Heart right ventricle (tissue), 16 donors: ENCODE results near the gene CLK1. TPM values are rescaled to one million over a fixed set of nuclear protein-coding genes. Genes with fewer than 3 reads are reported as not detected.

Source experiments
- ATAC-seq, 8 donors: fragments of 200-7000 bp; cut with Tn5 transposase; one replicate each; pipeline ENCODE4 v1.9.1; 2020; ENCODE audit warnings: mild to moderate bottlenecking in 8 of 8, moderate library complexity in 8 of 8, moderate number of reproducible peaks in 1 of 8
- DNase-seq, 2 donors: peaks; one replicate each; pipeline ENCODE4 v3.0.0-alpha.2; 2020
- H3K27ac ChIP-seq, 10 donors: fragments of 200-600 bp; sonication (generic) in 2 of 10; one replicate each; pipeline versions ENCODE4 v1.5.0 to v1.8.0; 2020 to 2022; ENCODE audit warnings: mild to moderate bottlenecking in 3 of 10
- H3K27me3 ChIP-seq, 7 donors: fragments of 200-600 bp; one replicate each; pipeline ENCODE4 v1.8.0; 2021 to 2022; ENCODE audit warnings: mild to moderate bottlenecking in 2 of 7
- H3K36me3 ChIP-seq, 9 donors: fragments of 200-600 bp; sonication (generic) in 1 of 9; one replicate each; pipeline versions ENCODE4 v1.5.0 to v1.8.0; 2020 to 2022; ENCODE audit warnings: mild to moderate bottlenecking in 2 of 9
- H3K4me1 ChIP-seq, 9 donors: fragments of 200-600 bp; sonication (generic) in 1 of 9; one replicate each; pipeline versions ENCODE4 v1.5.0 to v1.8.0; 2020 to 2022; ENCODE audit warnings: mild to moderate bottlenecking in 4 of 9
- H3K4me3 ChIP-seq, 10 donors: fragments of 200-600 bp; sonication (generic) in 2 of 10; one replicate each; pipeline versions ENCODE4 v1.5.0 to v1.8.0; 2020 to 2022; ENCODE audit warnings: mild to moderate bottlenecking in 7 of 10, moderate library complexity in 2 of 10
- H3K9me3 ChIP-seq, 11 donors: fragments of 200-600 bp in 10 of 11; sonication (generic) in 2 of 11; one replicate each; pipeline versions ENCODE4 v1.5.0 to v1.8.0; 2013 to 2022; ENCODE audit warnings: mild to moderate bottlenecking in 2 of 11, control low read depth in 1 of 11, moderate library complexity in 1 of 11
- CTCF ChIP-seq, 9 donors: fragments of 200-600 bp; sonication (generic) in 2 of 9; IDR thresholded peaks; one replicate each; pipeline versions ENCODE4 v1.5.0 to v1.8.0; 2021 to 2022; ENCODE audit warnings: antibody characterized with exemption in 9 of 9, mild to moderate bottlenecking in 5 of 9, moderate library complexity in 1 of 9
- WGBS, 2 donors: extraction: QIAGEN DNeasy Blood & Tissue Kit; methylation state at CpG; one replicate each; pipeline ENCODE4 v1.1.7; 2013; ENCODE audit warnings: inconsistent platforms in 1 of 2; 5-methylcytosine and 5-hydroxymethylcytosine counted together
- intact Hi-C, 10 donors: fragments of 100-400 bp; cut with DNase I; formaldehyde crosslinking; loops; one replicate each; pipeline versions ENCODE4 v1.11.1 to v1.14.2; 2022
- polyA plus RNA-seq, 2 donors: library from polyadenylated mRNA; stranded (reverse); fragments of 200-250 nt; gene quantifications; one replicate each; pipeline ENCODE4 v1.2.3, GENCODE V29; 2013
- total RNA-seq, 10 donors: library from RNA; stranded (reverse); fragmentation: NEBNext Ultra II Directional in 3 of 10; extraction: Animal tissue kit (Norgen Biotek cat#: 25700) in 3 of 10; gene quantifications; one replicate each; pipeline versions ENCODE4 v1.2.1 to v1.2.4, GENCODE V29; 2021 to 2023
- donor health status: Arrhythmogenic right ventricular cardiomyopathy.
- donor health status: ischemic (EF 13 %, LVEDD 7.1; RV severe dilation, severe dysfunction).
- donor health status: healthy with polysubstance abuse.
- donor health status: DM: no; HTN: yes; CAD: no.
- donor health status: DM: no; HTN: no; CAD: no.
- donor health status: ischemic (EF 25% LVEDD 6.9; RV normal size, moderate dysfunction).
- donor health status: ischemic (EF 25% LVEDD 5.7; RV mildly dilated, moderate dysfunction).
- donor health status: healthy.
- donor health status: DM: yes; HTN: yes; CAD: no.
- donor health status: Ischemic cardiomyopathy.
- donor health status: ischemic (EF 35%, LVEDD 5.7; RV mildly dilated, moderate dysfunction).
- donor health status: nonischemic (EF 11% LVEDD 7.7; RV severe dilation, severe dysfunction).
- donor health status: DM: yes; HTN: yes; CAD: no.
- donor health status: PGD.
- donor health status: ischemic (EF 29% LVEDD 5.4; RV normal size, mild dysfunction).
- donor health status: nonischemic (EF 23%, LVEDD 6.1; RV moderate dilation, normal function).

The CLK1 gene
- total and polyA plus RNA-seq, 12 donors: 30.8 to 1,166 (median 45.3) TPM

- DNase-seq: no peak
- Histone ChIP-seq H3K27ac (peak overlapping the region in 1 of 10 donors; percentile 26), H3K4me3 (peak overlapping the region in 1 of 10 donors; percentile 93), H3K27me3 (no peaks in the 10 kb centered on the region), H3K36me3 (peaks cover 0 to 63% (median 58%) of the 10 kb centered on the region in 9 donors), H3K4me1 (peaks cover 3 to 57% (median 41%) of the 10 kb centered on the region in 9 donors), H3K9me3 (no peaks in the 10 kb centered on the region)
- 68 to 74% methylated on average over 3 of the region's 3 CpGs for WGBS, 2 donors
- intact Hi-C loops: loop anchor here in 7 of 10 donors (5.0 kb wide), 4 partner anchors 43 to 492 kb away; partner anchors contain the start of gene CLK1 (in 4 of the 7)
- no peak for TF ChIP-seq CTCF (IDR thresholded peaks at IDR 0.05)
- ATAC-seq: no peak
These were observed 50.1 kb downstream of the CLK1 start for GRCh38 chr2:200814276-200814815.

- Histone ChIP-seq H3K27me3 (no peaks in the 10 kb centered on the region), H3K27ac (peak overlapping the region; percentile 89 to 99 (median 98)), H3K4me1 (peaks cover 3 to 47% (median 41%) of the 10 kb centered on the region in 9 donors), H3K36me3 (peaks cover 0 to 44% (median 38%) of the 10 kb centered on the region in 9 donors), H3K9me3 (no peaks in the 10 kb centered on the region), H3K4me3 (peak overlapping the region; percentile 76 to 96 (median 92))
- TF ChIP-seq CTCF (IDR thresholded peaks at IDR 0.05): peak; percentile 34 to 84 (median 65)
- intact Hi-C loops: loop anchor here in 7 of 10 donors (1.0 to 5.0 kb wide), 5 partner anchors 45 to 490 kb away; partner anchors contain the start of gene CLK1 (in 4 of the 7)
- WGBS, 2 donors: 1% methylated on average over 53 to 70 of the region's 70 CpGs
- DNase-seq: peak; percentile 79 to 80
- ATAC-seq: peak; percentile 45 to 79 (median 64)
These were observed 52.1 kb downstream of the CLK1 start for GRCh38 chr2:200812122-200813022.

- WGBS, 2 donors: 0% methylated on average over 67 to 75 of the region's 75 CpGs
- ATAC-seq (peak; percentile 93 to 98 (median 96)), DNase-seq (peak; percentile 96 to 98)
- Histone ChIP-seq H3K36me3 (peaks cover 0 to 35% (median 30%) of the 10 kb centered on the region in 9 donors), H3K4me1 (peaks cover 3 to 47% (median 41%) of the 10 kb centered on the region in 9 donors), H3K27me3 (no peaks in the 10 kb centered on the region), H3K9me3 (no peaks in the 10 kb centered on the region), H3K4me3 (peak within 1 kb of the TSS; percentile 76 to 96 (median 92)), H3K27ac (peak within 1 kb of the TSS; percentile 89 to 99 (median 98))
- no peak for TF ChIP-seq CTCF (IDR thresholded peaks at IDR 0.05)
- intact Hi-C loops: loop anchor here in 9 of 10 donors (1.0 to 5.0 kb wide), 7 partner anchors 46 to 489 kb away; partner anchors contain the start of gene CLK1 (in 6 of the 9)
These were observed 52.9 kb downstream of the CLK1 start, which contains the start of gene BZW1 for GRCh38 chr2:200811333-200812121. TSS of gene BZW1 (plus strand) at chr2:200811910. CDS start at chr2:200813218, 1,308 bp downstream.
